HFF-Myc (cell line): Measurements from ENCODE around the gene C4orf33.

Experiments
- DNase-seq: peaks from one replicate; pipeline ENCODE4 v3.0.0-alpha.2; 2011; ENCODE audit warnings: low read depth; ENCODE audit errors: extremely low read depth
- H3K4me3 ChIP-seq: replicated peaks from 2 replicates; pipeline ENCODE4 v1.5.1; 2011; ENCODE audit warnings: low read depth, mild to moderate bottlenecking, control low read depth, low read length
- CTCF ChIP-seq: IDR thresholded peaks from 2 replicates; pipeline ENCODE4 v1.5.1; 2012; ENCODE audit warnings: mild to moderate bottlenecking, low read depth, low read length, control low read depth; ENCODE audit errors: missing control alignments

C4orf33 gene

GRCh38 chr4:129163427-129163826 lies 67.5 kb downstream of the C4orf33 start:
- TF ChIP-seq CTCF, result no peak
- H3K4me3 ChIP-seq, result no peak overlapping the region
- DNase-seq, result no peak

GRCh38 chr4:129164243-129164642 lies 68.3 kb downstream of the C4orf33 start:
- H3K4me3 ChIP-seq, result no peak overlapping the region
- no peak for TF ChIP-seq CTCF
- DNase-seq, result no peak
